ENCODE measurements around the gene JAKMIP2. TPM values are rescaled to one million over a fixed set of nuclear protein-coding genes. Genes with fewer than 3 reads are reported as not detected.
"Not testable (repeated sequence)": the region's sequence is repeated elsewhere in the genome, so short reads cannot be mapped to it uniquely, and the experiment has no call there.

Gene JAKMIP2
- total and polyA plus RNA-seq, 10 of the 15 experiments (the other 5 are each of a cell fraction or from before 2014, with no cell fraction given): 0.51 to 1.8 (median 0.89) TPM

DNA sequence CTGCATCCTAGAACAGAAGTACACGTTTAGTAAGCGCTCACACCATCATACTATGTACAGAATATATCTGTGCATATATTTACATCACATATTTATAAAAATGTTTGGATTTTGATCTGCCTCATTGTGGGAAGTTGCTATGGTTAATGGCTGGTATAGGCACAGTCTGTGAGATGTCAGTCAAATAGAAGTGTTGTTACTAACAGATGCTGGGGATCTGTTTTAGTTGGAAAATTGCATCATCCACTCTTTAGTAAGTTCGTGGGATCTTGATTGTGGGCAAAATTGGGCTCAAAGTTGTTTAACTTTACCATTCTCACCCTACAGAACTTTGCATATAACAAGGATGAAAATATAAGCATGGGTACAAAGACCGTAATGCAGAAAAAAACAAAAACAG is 196.3 kb downstream of the JAKMIP2 start:
- Histone ChIP-seq H3K4me1 (ENCODE audit: control insufficient read depth, insufficient read depth, low read length) (no peaks in the 10 kb centered on the region), H3K27me3 (replicated peaks in 1 of 2; ENCODE audit: control insufficient read depth in 2 of 2, insufficient read depth in 2 of 2, low read length in 1 of 2) (no peaks in the 10 kb centered on the region), H3K36me3 (ENCODE audit: control insufficient read depth in 2 of 2, insufficient read depth in 2 of 2, low read length in 1 of 2) (no peaks in the 10 kb centered on the region), H2AFZ (ENCODE audit: control insufficient read depth, low read depth, low read length) (no peak overlapping the region), H3K4me2 (ENCODE audit: control insufficient read depth, insufficient read depth) (no peak overlapping the region), H3K9ac (ENCODE audit: control insufficient read depth, insufficient read depth, low read length) (no peak overlapping the region), H3K4me3 (no peak overlapping the region), H4K20me1 (ENCODE audit: control insufficient read depth, insufficient read depth) (no peaks in the 10 kb centered on the region), H3K79me2 (ENCODE audit: control insufficient read depth, insufficient read depth, low read length) (no peaks in the 10 kb centered on the region), H3K9me3 (replicated peaks; ENCODE audit: control insufficient read depth, insufficient read depth, low read length) (no peaks in the 10 kb centered on the region), H3K27ac (ENCODE audit: control insufficient read depth, insufficient read depth) (no peak overlapping the region)
- RAD21 ChIA-PET (ENCODE audit: unreplicated experiment): no interaction called here
- DNase-seq (ENCODE audit: low read depth, low spot score) (no peak), ATAC-seq (no peak), FAIRE-seq (no peak)
- CTCF ChIA-PET: interaction anchor here (0.6 kb wide), 1 partner anchor 10 kb away, joined by 3 read pairs; no protein-coding TSS in a partner anchor
- intact Hi-C loops (cut with micrococcal nuclease; ENCODE audit: unreplicated experiment) (no loop called here), in situ Hi-C loops (cut with MboI) (no loop called here)
- no TSS peak for BruUV-seq (replicated peaks)
- 20% methylated on average over 4 of the region's 4 CpGs for WGBS (ENCODE audit: insufficient coverage, insufficient replicate concordance, low lambda C conversion rate, missing lambda C conversion rate)
- POLR2A ChIA-PET: no interaction called here
- TF ChIP-seq ZNF217 (IDR thresholded peaks at IDR 0.05) (no peak), CHD2 (IDR thresholded peaks at IDR 0.05; ENCODE audit: borderline replicate concordance, low read depth, low read length) (no peak), IRF5 (IDR thresholded peaks at IDR 0.05; ENCODE audit: borderline replicate concordance) (no peak), MTA3 (IDR thresholded peaks at IDR 0.05; ENCODE audit: borderline replicate concordance, low read length) (no peak), TBL1XR1 (IDR thresholded peaks at IDR 0.05; ENCODE audit: low read depth, low read length) (no peak), SUPT20H (IDR thresholded peaks at IDR 0.05; ENCODE audit: borderline replicate concordance, control insufficient read depth, low read depth, low read length) (no peak), SP1 (IDR thresholded peaks at IDR 0.05; ENCODE audit: low read depth, low read length) (no peak), TCF12 (IDR thresholded peaks at IDR 0.05; ENCODE audit: low read depth, low read length) (no peak)
- SMC1A ChIA-PET (ENCODE audit: uncharacterized antibody, unreplicated experiment): interaction anchor here (0.6 to 0.7 kb wide), 2 partner anchors 10 to 246 kb away, joined by 3 read pairs; no protein-coding TSS in a partner anchor

- intact Hi-C loops (cut with micrococcal nuclease; ENCODE audit: unreplicated experiment); H3K4me3 ChIP-seq; ATAC-seq; H3K27ac ChIP-seq (ENCODE audit: control insufficient read depth, insufficient read depth); RAD21 ChIA-PET (ENCODE audit: unreplicated experiment); in situ Hi-C loops (cut with MboI); H3K9me3 ChIP-seq (replicated peaks; ENCODE audit: control insufficient read depth, insufficient read depth, low read length); DNase-seq (ENCODE audit: low read depth, low spot score); H3K79me2 ChIP-seq (ENCODE audit: control insufficient read depth, insufficient read depth, low read length); H3K9ac ChIP-seq (ENCODE audit: control insufficient read depth, insufficient read depth, low read length); FAIRE-seq; H4K20me1 ChIP-seq (ENCODE audit: control insufficient read depth, insufficient read depth); POLR2A ChIA-PET; H3K4me1 ChIP-seq (ENCODE audit: control insufficient read depth, insufficient read depth, low read length); H3K4me2 ChIP-seq (ENCODE audit: control insufficient read depth, insufficient read depth); H3K36me3 ChIP-seq (ENCODE audit: control insufficient read depth in 2 of 2, insufficient read depth in 2 of 2, low read length in 1 of 2); H2AFZ ChIP-seq (ENCODE audit: control insufficient read depth, low read depth, low read length); BruUV-seq (replicated peaks); H3K27me3 ChIP-seq (replicated peaks in 1 of 2; ENCODE audit: control insufficient read depth in 2 of 2, insufficient read depth in 2 of 2, low read length in 1 of 2); SMC1A ChIA-PET (ENCODE audit: uncharacterized antibody, unreplicated experiment): not testable (repeated sequence)
- 4% methylated on average over 6 of the region's 6 CpGs for WGBS (ENCODE audit: insufficient coverage, insufficient replicate concordance, low lambda C conversion rate, missing lambda C conversion rate)
- CTCF ChIA-PET: interaction anchor here (1.2 to 1.4 kb wide), 2 partner anchors 127 to 241 kb away, joined by 3 read pairs; no protein-coding TSS in a partner anchor
Observed at GRCh38 chr5:147582272-147582671, 200.3 kb downstream of the JAKMIP2 start.

- H3K4me1 ChIP-seq (ENCODE audit: control insufficient read depth, insufficient read depth, low read length); H3K9ac ChIP-seq (ENCODE audit: control insufficient read depth, insufficient read depth, low read length); intact Hi-C loops (cut with micrococcal nuclease; ENCODE audit: unreplicated experiment); H3K4me3 ChIP-seq; POLR2A ChIA-PET; ATAC-seq; H3K27me3 ChIP-seq (replicated peaks in 1 of 2; ENCODE audit: control insufficient read depth in 2 of 2, insufficient read depth in 2 of 2, low read length in 1 of 2); H3K4me2 ChIP-seq (ENCODE audit: control insufficient read depth, insufficient read depth); H3K9me3 ChIP-seq (replicated peaks; ENCODE audit: control insufficient read depth, insufficient read depth, low read length); CTCF ChIA-PET; BruUV-seq (replicated peaks); DNase-seq (ENCODE audit: low read depth, low spot score); H3K79me2 ChIP-seq (ENCODE audit: control insufficient read depth, insufficient read depth, low read length); SMC1A ChIA-PET (ENCODE audit: uncharacterized antibody, unreplicated experiment); H3K36me3 ChIP-seq (ENCODE audit: control insufficient read depth in 2 of 2, insufficient read depth in 2 of 2, low read length in 1 of 2); H2AFZ ChIP-seq (ENCODE audit: control insufficient read depth, low read depth, low read length); in situ Hi-C loops (cut with MboI); H3K27ac ChIP-seq (ENCODE audit: control insufficient read depth, insufficient read depth); H4K20me1 ChIP-seq (ENCODE audit: control insufficient read depth, insufficient read depth); FAIRE-seq: not testable (repeated sequence)
- WGBS (ENCODE audit: insufficient coverage, insufficient replicate concordance, low lambda C conversion rate, missing lambda C conversion rate): 76% methylated on average over 7 of the region's 7 CpGs
- RAD21 ChIA-PET (ENCODE audit: unreplicated experiment): interaction anchor here (0.7 kb wide), 1 partner anchor 394 kb away, joined by 3 read pairs; no protein-coding TSS in a partner anchor
Observed at GRCh38 chr5:147580418-147580817, 202.1 kb downstream of the JAKMIP2 start.

Measured in GM12878 (cell line).